MM.1S (cell line): ENCODE data around the gene MTTP.

Source experiments
- DNase-seq: peaks from one replicate; pipeline ENCODE4 v3.0.0-alpha.2; 2015
- H2AFZ ChIP-seq: fragments of 300-600 bp; sonication (generic); 2 replicates; pipeline ENCODE4 v1.6.0; 2016; ENCODE audit warnings: antibody characterized with exemption, low read length
- H3F3A ChIP-seq: fragments of 300-600 bp; sonication (generic); 2 replicates; pipeline ENCODE4 v1.6.1; 2016; ENCODE audit warnings: mild to moderate bottlenecking, antibody characterized with exemption, low read length, moderate library complexity, mixed read lengths; ENCODE audit not compliant: insufficient read depth
- H3K27ac ChIP-seq: fragments of 300-600 bp; sonication (generic); 2 replicates; pipeline ENCODE4 v1.5.1; 2016; ENCODE audit warnings: mild to moderate bottlenecking, low read length
- H3K27me3 ChIP-seq: fragments of 300-600 bp; sonication (generic); replicated peaks from 2 replicates; pipeline ENCODE4 v1.6.0; 2016; ENCODE audit warnings: low read length; ENCODE audit not compliant: insufficient read depth
- H3K36me3 ChIP-seq: fragments of 300-600 bp; sonication (generic); replicated peaks from 2 replicates; pipeline ENCODE4 v1.6.1; 2016; ENCODE audit warnings: mild to moderate bottlenecking, low read length, mixed read lengths; ENCODE audit not compliant: insufficient read depth
- H3K4me1 ChIP-seq: fragments of 300-600 bp; sonication (generic); 2 replicates; pipeline ENCODE4 v1.6.1; 2016; ENCODE audit warnings: low read length, mixed read lengths
- H3K4me2 ChIP-seq: fragments of 300-600 bp; sonication (generic); 2 replicates; pipeline ENCODE4 v1.6.0; 2016; ENCODE audit warnings: low read depth, low read length
- H3K4me3 ChIP-seq: fragments of 300-600 bp; sonication (generic); 2 replicates; pipeline ENCODE4 v1.5.1; 2016; ENCODE audit warnings: low read length, mixed read lengths
- H3K79me2 ChIP-seq: fragments of 300-600 bp; sonication (generic); 2 replicates; pipeline ENCODE4 v1.6.1; 2016; ENCODE audit warnings: mixed run types, low read length, mixed read lengths
- H3K9ac ChIP-seq: fragments of 300-600 bp; sonication (generic); 2 replicates; pipeline ENCODE4 v1.6.1; 2016; ENCODE audit warnings: low read length, mixed read lengths
- H3K9me2 ChIP-seq: fragments of 300-600 bp; sonication (generic); replicated peaks from 2 replicates; pipeline ENCODE4 v1.6.1; 2016; ENCODE audit warnings: mild to moderate bottlenecking, low read length, mixed read lengths; ENCODE audit not compliant: insufficient read depth
- H3K9me3 ChIP-seq: fragments of 300-600 bp; sonication (generic); replicated peaks from 2 replicates; pipeline ENCODE4 v1.6.1; 2016; ENCODE audit warnings: mild to moderate bottlenecking, low read length, mixed read lengths; ENCODE audit not compliant: insufficient read depth
- H4K20me1 ChIP-seq: fragments of 300-600 bp; sonication (generic); 2 replicates; pipeline ENCODE4 v1.6.1; 2016; ENCODE audit warnings: mild to moderate bottlenecking, low read length, moderate library complexity, mixed read lengths; ENCODE audit not compliant: insufficient read depth
- CTCF ChIP-seq: fragments of 300-600 bp; sonication (generic); IDR thresholded peaks from 2 replicates; pipeline ENCODE4 v1.5.1; 2016; ENCODE audit warnings: antibody characterized with exemption, low read length, mixed read lengths
- EZH2 ChIP-seq: fragments of 300-600 bp; sonication (generic); optimal IDR thresholded peaks from 2 replicates; pipeline ENCODE3; 2017; ENCODE audit warnings: low read depth, mild to moderate bottlenecking, antibody characterized with exemption, low read length, mixed read lengths
- EZH2phosphoT487 ChIP-seq: fragments of 300-600 bp; sonication (generic); IDR thresholded peaks from 2 replicates; pipeline ENCODE4 v1.6.1; 2018; ENCODE audit warnings: antibody characterized with exemption, low read length

MTTP gene

GRCh38 chr4:99642725-99643489 lies 68.3 kb downstream of the MTTP start:
- H3K4me2 ChIP-seq = no peak overlapping the region
- no peak for DNase-seq
- H3K4me3 ChIP-seq = no peak overlapping the region
- H3K36me3 ChIP-seq = no peaks in the 10 kb centered on the region
- H3K9me2 ChIP-seq = no peaks in the 10 kb centered on the region
- no peaks in the 10 kb centered on the region for H3K27me3 ChIP-seq
- TF ChIP-seq CTCF (no peak), EZH2phosphoT487 (no peak), EZH2 (no peak)
- H3K9ac ChIP-seq = no peak overlapping the region
- H3K9me3 ChIP-seq = no peaks in the 10 kb centered on the region
- no peaks in the 10 kb centered on the region for H3K79me2 ChIP-seq
- H3K27ac ChIP-seq = no peak overlapping the region
- no peaks in the 10 kb centered on the region for H3F3A ChIP-seq
- no peaks in the 10 kb centered on the region for H4K20me1 ChIP-seq
- H3K4me1 ChIP-seq = no peaks in the 10 kb centered on the region
- H2AFZ ChIP-seq = no peak overlapping the region

DNA sequence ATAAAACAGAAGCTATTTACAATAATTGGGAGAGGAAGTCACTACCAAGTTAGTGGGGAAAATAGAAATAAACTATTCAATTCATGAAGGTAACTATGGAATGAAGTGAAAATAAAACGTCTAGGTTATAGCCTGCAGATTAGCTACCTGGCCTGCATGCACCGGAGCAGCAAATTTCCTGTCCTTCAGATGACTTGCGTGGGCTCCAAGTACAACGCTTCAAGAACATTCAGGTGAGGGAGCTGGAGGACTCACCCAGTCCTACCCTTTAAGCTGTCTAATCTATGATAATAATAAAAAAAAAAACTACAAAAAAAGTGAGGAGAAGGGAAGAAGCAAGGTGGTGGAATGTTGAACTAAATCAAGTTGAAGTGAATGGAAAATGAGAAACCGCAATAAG lies 69.8 kb downstream of the MTTP start:
- Histone ChIP-seq H3K27me3 (no peaks in the 10 kb centered on the region), H3K4me2 (no peak overlapping the region), H3F3A (no peaks in the 10 kb centered on the region), H3K9me2 (no peaks in the 10 kb centered on the region), H3K4me3 (no peak overlapping the region), H3K36me3 (no peaks in the 10 kb centered on the region), H3K9me3 (no peaks in the 10 kb centered on the region), H3K9ac (no peak overlapping the region), H3K4me1 (no peaks in the 10 kb centered on the region), H3K27ac (no peak overlapping the region), H2AFZ (no peak overlapping the region), H3K79me2 (no peaks in the 10 kb centered on the region), H4K20me1 (no peaks in the 10 kb centered on the region)
- no peak for TF ChIP-seq EZH2phosphoT487
- no peak for TF ChIP-seq CTCF
- TF ChIP-seq EZH2 = no peak
- DNase-seq = no peak

GRCh38 chr4:99645036-99645435 lies 70.4 kb downstream of the MTTP start:
- Histone ChIP-seq H3K27ac (no peak overlapping the region), H3K4me2 (no peak overlapping the region), H3K9ac (no peak overlapping the region), H3K4me3 (no peak overlapping the region), H3K9me2 (no peaks in the 10 kb centered on the region), H3K9me3 (no peaks in the 10 kb centered on the region), H3K27me3 (no peaks in the 10 kb centered on the region), H3K79me2 (no peaks in the 10 kb centered on the region), H2AFZ (no peak overlapping the region), H3K4me1 (no peaks in the 10 kb centered on the region), H3K36me3 (no peaks in the 10 kb centered on the region), H4K20me1 (no peaks in the 10 kb centered on the region), H3F3A (no peaks in the 10 kb centered on the region)
- DNase-seq = no peak
- no peak for TF ChIP-seq EZH2phosphoT487
- TF ChIP-seq EZH2 = no peak
- TF ChIP-seq CTCF = no peak
